Activated CD4-positive, CD25-positive, alpha-beta regulatory T cell treated with anti-CD3 and anti-CD28 coated beads, Interleukin-2, amount 50 U/mL, for 24 hours (primary cell): ENCODE data around the gene OTUD7B.

Experiments used
- ATAC-seq, 2 donors: fragments of 150-1000 bp; cut with Tn5 transposase; one replicate each; pipeline ENCODE4 v1.10.0; 2021; ENCODE audit warnings: mild to moderate bottlenecking in 1 of 2, moderate library complexity in 1 of 2

The OTUD7B gene

GRCh38 chr1:149916193-149916897 lies 94.2 kb downstream of the OTUD7B start:
- no peak for ATAC-seq

- ATAC-seq: no peak
These were observed 94.9 kb downstream of the OTUD7B start for GRCh38 chr1:149915429-149916192.

GRCh38 chr1:149914545-149914944 lies 96.0 kb downstream of the OTUD7B start:
- no peak for ATAC-seq

GRCh38 chr1:149906570-149907075 lies 103.9 kb downstream of the OTUD7B start:
- no peak for ATAC-seq

GRCh38 chr1:149903836-149904491 lies 106.6 kb downstream of the OTUD7B start:
- ATAC-seq: no peak

- ATAC-seq: peak; percentile 99 to 100
These were observed 110.9 kb downstream of the OTUD7B start, which contains the start of gene BOLA1 for GRCh38 chr1:149899460-149900284. BOLA1 (plus strand) TSS chr1:149899568; CDS start chr1:149900060, 492 bp downstream.

GRCh38 chr1:149896575-149896974 lies 114.0 kb downstream of the OTUD7B start:
- ATAC-seq: no peak

- no peak for ATAC-seq
These were observed 121.6 kb downstream of the OTUD7B start for GRCh38 chr1:149888999-149889289.

GRCh38 chr1:149888247-149888998 lies 122.1 kb downstream of the OTUD7B start:
- peak; percentile 11 to 15 for ATAC-seq
